HL-60 (cell line): ENCODE results near the gene UEVLD.

Experiments used
- DNase-seq, 2 experiments: peaks; one replicate each; pipeline ENCODE4 v3.0.0-alpha.2; 2010 to 2020; ENCODE audit warnings: low read depth in 1 of 2, low spot score in 1 of 2
- H3K27ac ChIP-seq: fragments of 250-450 bp; sonication (Bioruptor Pico); replicated peaks from 2 replicates; pipeline ENCODE4 v1.5.1; 2020; ENCODE audit warnings: mild to moderate bottlenecking, moderate library complexity
- H3K27me3 ChIP-seq: fragments of 250-450 bp; sonication (Bioruptor Pico); 2 replicates; pipeline ENCODE4 v1.5.1; 2021; ENCODE audit warnings: mild to moderate bottlenecking, moderate library complexity; ENCODE audit not compliant: insufficient read depth, poor library complexity, severe bottlenecking
- H3K4me3 ChIP-seq: replicated peaks from 2 replicates; pipeline ENCODE4 v1.5.1; 2011; ENCODE audit warnings: mild to moderate bottlenecking, control low read depth, low read length; ENCODE audit not compliant: insufficient read depth
- GABPA ChIP-seq: IDR thresholded peaks from 2 replicates; pipeline ENCODE4 v1.6.1; 2012; ENCODE audit warnings: low read depth
- POLR2AphosphoS5 ChIP-seq: IDR thresholded peaks from 2 replicates; pipeline ENCODE4 v1.6.1; 2012; ENCODE audit warnings: low read depth
- SPI1 ChIP-seq: IDR thresholded peaks from 2 replicates; pipeline ENCODE4 v1.6.1; 2012; ENCODE audit warnings: low read depth, mild to moderate bottlenecking, borderline replicate concordance
- long read RNA-seq: library from polyadenylated mRNA; unstranded; transcript quantifications from one replicate; pipeline ENCODE4 v2.0.0, GENCODE V29; 2020
- TF ChIP-seq, protein P1 (sequence below): IDR thresholded peaks from one replicate; pipeline ENCODE4 v1.5.1; 2011; ENCODE audit warnings: low read length, control low read depth, inconsistent platforms; ENCODE audit not compliant: insufficient read depth
- TF ChIP-seq, protein P2 (sequence below): IDR thresholded peaks from 2 replicates; pipeline ENCODE4 v1.6.1; 2012; ENCODE audit warnings: low read depth; ENCODE audit not compliant: insufficient replicate concordance

UEVLD gene
- long read RNA-seq, full-length matches to known transcripts: 7 of 13 reads
- long read RNA-seq, partial matches to known transcripts: 1 of 13 reads
- long read RNA-seq, other reads (novel, unspliced or antisense): 5 of 13 reads

DNA sequence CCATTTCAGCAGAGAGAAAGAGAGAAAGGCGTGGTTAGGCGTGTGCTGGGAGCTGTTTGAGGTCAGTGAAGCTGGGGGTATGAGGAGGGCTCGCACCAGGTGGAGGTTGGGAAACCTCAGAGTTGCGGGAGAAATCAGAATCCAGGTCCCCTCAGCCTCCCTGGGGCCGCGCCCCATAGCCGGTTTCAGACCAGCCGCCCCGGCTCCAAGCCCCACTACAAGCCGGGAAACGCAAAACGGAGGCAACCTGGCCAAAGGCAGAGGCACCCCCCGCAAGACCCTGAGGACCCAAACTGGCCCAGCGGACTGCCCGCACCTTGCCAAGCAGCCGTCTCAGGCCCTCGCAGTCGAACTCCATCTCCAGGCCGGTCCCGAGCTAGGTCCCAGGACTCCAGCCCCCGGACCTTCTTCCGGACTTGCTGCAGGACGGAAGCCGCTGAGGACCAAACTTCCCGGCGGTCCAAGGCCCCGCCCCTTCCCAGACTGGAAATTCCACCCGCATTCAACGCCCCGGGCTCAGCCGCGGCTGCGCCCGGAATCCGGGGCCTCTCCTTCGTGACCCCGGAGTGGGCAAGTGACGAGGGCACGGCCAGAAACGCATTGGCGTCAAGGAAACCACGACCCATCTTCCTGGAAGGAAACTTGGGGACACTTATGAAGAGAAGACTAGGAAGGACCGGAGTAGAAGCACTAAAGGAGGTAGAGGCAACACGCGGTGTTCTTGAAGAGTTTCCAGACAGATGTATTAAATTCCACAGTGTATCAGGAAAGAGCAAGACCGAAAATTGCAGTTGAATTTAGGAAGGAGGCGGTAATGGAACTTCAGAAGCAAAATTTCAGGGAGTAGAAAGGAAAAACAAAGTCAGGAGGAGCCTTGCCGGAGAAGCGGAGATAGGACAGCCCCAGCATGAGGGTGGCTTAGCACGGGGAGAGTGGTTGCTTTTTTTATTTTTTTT lies at the start of gene UEVLD:
Gene UEVLD, minus strand, starts transcription at position 438 of the 956 bp plus-strand sequence. Its CDS starts 80 bp downstream, at position 358.
- peak; percentile 73 to 80 for DNase-seq

GRCh38 chr11:18634140-18635032 lies 45.9 kb upstream of the UEVLD start, which contains the start of gene SPTY2D1:
Gene SPTY2D1, minus strand, starts transcription at chr11:18634342. Its CDS starts 85 bp downstream, at chr11:18634257.
- TF ChIP-seq SPI1: peak; percentile 22; the same call in 1 of the 2 replicates
- TF ChIP-seq POLR2AphosphoS5: peak; percentile 97
- TF ChIP-seq, protein P1, sequence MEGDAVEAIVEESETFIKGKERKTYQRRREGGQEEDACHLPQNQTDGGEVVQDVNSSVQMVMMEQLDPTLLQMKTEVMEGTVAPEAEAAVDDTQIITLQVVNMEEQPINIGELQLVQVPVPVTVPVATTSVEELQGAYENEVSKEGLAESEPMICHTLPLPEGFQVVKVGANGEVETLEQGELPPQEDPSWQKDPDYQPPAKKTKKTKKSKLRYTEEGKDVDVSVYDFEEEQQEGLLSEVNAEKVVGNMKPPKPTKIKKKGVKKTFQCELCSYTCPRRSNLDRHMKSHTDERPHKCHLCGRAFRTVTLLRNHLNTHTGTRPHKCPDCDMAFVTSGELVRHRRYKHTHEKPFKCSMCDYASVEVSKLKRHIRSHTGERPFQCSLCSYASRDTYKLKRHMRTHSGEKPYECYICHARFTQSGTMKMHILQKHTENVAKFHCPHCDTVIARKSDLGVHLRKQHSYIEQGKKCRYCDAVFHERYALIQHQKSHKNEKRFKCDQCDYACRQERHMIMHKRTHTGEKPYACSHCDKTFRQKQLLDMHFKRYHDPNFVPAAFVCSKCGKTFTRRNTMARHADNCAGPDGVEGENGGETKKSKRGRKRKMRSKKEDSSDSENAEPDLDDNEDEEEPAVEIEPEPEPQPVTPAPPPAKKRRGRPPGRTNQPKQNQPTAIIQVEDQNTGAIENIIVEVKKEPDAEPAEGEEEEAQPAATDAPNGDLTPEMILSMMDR: no peak
- TF ChIP-seq, protein P2, sequence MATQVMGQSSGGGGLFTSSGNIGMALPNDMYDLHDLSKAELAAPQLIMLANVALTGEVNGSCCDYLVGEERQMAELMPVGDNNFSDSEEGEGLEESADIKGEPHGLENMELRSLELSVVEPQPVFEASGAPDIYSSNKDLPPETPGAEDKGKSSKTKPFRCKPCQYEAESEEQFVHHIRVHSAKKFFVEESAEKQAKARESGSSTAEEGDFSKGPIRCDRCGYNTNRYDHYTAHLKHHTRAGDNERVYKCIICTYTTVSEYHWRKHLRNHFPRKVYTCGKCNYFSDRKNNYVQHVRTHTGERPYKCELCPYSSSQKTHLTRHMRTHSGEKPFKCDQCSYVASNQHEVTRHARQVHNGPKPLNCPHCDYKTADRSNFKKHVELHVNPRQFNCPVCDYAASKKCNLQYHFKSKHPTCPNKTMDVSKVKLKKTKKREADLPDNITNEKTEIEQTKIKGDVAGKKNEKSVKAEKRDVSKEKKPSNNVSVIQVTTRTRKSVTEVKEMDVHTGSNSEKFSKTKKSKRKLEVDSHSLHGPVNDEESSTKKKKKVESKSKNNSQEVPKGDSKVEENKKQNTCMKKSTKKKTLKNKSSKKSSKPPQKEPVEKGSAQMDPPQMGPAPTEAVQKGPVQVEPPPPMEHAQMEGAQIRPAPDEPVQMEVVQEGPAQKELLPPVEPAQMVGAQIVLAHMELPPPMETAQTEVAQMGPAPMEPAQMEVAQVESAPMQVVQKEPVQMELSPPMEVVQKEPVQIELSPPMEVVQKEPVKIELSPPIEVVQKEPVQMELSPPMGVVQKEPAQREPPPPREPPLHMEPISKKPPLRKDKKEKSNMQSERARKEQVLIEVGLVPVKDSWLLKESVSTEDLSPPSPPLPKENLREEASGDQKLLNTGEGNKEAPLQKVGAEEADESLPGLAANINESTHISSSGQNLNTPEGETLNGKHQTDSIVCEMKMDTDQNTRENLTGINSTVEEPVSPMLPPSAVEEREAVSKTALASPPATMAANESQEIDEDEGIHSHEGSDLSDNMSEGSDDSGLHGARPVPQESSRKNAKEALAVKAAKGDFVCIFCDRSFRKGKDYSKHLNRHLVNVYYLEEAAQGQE: peak; percentile 39
- TF ChIP-seq GABPA: peak; percentile 85
- Histone ChIP-seq H3K27ac (peak within 1 kb of the TSS; percentile 89), H3K27me3 (no peaks in the 10 kb centered on the region), H3K4me3 (peak within 1 kb of the TSS; percentile 99)
- peak; percentile 96 to 100 for DNase-seq

More for the DNA sequence above, at the start of gene UEVLD:
- Histone ChIP-seq H3K27ac (peak within 1 kb of the TSS; percentile 51), H3K4me3 (peak within 1 kb of the TSS; percentile 86), H3K27me3 (no peaks in the 10 kb centered on the region)
- TF ChIP-seq SPI1: no peak
- 0 out of 2 replicates have a peak, but pooled peaks have one; percentile 57 for TF ChIP-seq GABPA
- TF ChIP-seq POLR2AphosphoS5: peak; percentile 74; the same call in 1 of the 2 replicates
- TF ChIP-seq, protein P2: no peak
- TF ChIP-seq, protein P1: no peak
